Bronchial epithelial cell (primary cell): ENCODE measurements around the gene IP6K3. TPM values are rescaled to one million over a fixed set of nuclear protein-coding genes. Genes with fewer than 3 reads are reported as not detected.

Experiments
- DNase-seq: peaks from one replicate; pipeline ENCODE4 v3.0.0-alpha.2; 2010; ENCODE audit warnings: low read depth
- FAIRE-seq: peaks from 2 replicates; lab custom pipeline; 2011; peaks lifted over from hg19 to GRCh38; lab: Jason Lieb, UNC
- H3K27me3 ChIP-seq: 2 replicates; pipeline ENCODE4 v1.5.1; 2011; ENCODE audit warnings: low read length; ENCODE audit not compliant: control insufficient read depth, insufficient read depth
- H3K36me3 ChIP-seq: 2 replicates; pipeline ENCODE4 v1.5.1; 2011; ENCODE audit warnings: low read length; ENCODE audit not compliant: control insufficient read depth, insufficient read depth
- H3K4me3 ChIP-seq: 2 replicates; pipeline ENCODE4 v1.5.1; 2011; ENCODE audit warnings: mild to moderate bottlenecking, low read depth, low read length, control low read depth
- CTCF ChIP-seq: IDR thresholded peaks from 2 replicates; pipeline ENCODE4 v1.5.1; 2011; ENCODE audit warnings: mild to moderate bottlenecking, moderate library complexity, low read length, control low read depth, inconsistent platforms; ENCODE audit not compliant: insufficient read depth, severe bottlenecking
- total RNA-seq: library from RNA; depleted of rRNA; stranded (reverse); fragments of >200 nt; gene quantifications from 2 replicates; pipeline ENCODE4 v1.2.1, GENCODE V29; 2014

The IP6K3 gene
- total RNA-seq, 1 donor from 2014 or later: under 0.01 TPM

- FAIRE-seq (no peak), DNase-seq (no peak)
- no peak for TF ChIP-seq CTCF
- Histone ChIP-seq H3K36me3 (peaks cover 21% of the 10 kb centered on the region), H3K27me3 (no peaks in the 10 kb centered on the region), H3K4me3 (no peak overlapping the region)
These were observed 48.2 kb downstream of the IP6K3 start for GRCh38 chr6:33698494-33698893.

GRCh38 chr6:33697845-33698244 lies 48.9 kb downstream of the IP6K3 start:
- no peak for TF ChIP-seq CTCF
- no peak for FAIRE-seq
- Histone ChIP-seq H3K27me3 (no peaks in the 10 kb centered on the region), H3K4me3 (no peak overlapping the region), H3K36me3 (peaks cover 23% of the 10 kb centered on the region)
- no peak for DNase-seq

GRCh38 chr6:33696548-33697518 lies 49.9 kb downstream of the IP6K3 start:
- no peak for TF ChIP-seq CTCF
- DNase-seq: no peak
- FAIRE-seq: no peak
- Histone ChIP-seq H3K36me3 (peaks cover 30% of the 10 kb centered on the region), H3K4me3 (no peak overlapping the region), H3K27me3 (no peaks in the 10 kb centered on the region)

- FAIRE-seq: no peak
- H3K4me3 ChIP-seq: no peak overlapping the region
- H3K36me3 ChIP-seq: peaks cover 37% of the 10 kb centered on the region
- DNase-seq: no peak
- H3K27me3 ChIP-seq: no peaks in the 10 kb centered on the region
- no peak for TF ChIP-seq CTCF
These were observed 50.6 kb downstream of the IP6K3 start for GRCh38 chr6:33696076-33696475.

GRCh38 chr6:33695451-33695887 lies 51.2 kb downstream of the IP6K3 start:
- DNase-seq: peak; percentile 60
- no peak for TF ChIP-seq CTCF
- Histone ChIP-seq H3K36me3 (peaks cover 41% of the 10 kb centered on the region), H3K4me3 (no peak overlapping the region), H3K27me3 (no peaks in the 10 kb centered on the region)
- FAIRE-seq: no peak
